Mammary microvascular endothelial cell (primary cell): ENCODE measurements around the gene ARFIP1. TPM values are rescaled to one million over a fixed set of nuclear protein-coding genes. Genes with fewer than 3 reads are reported as not detected.

Experiments
- total RNA-seq: library from RNA; depleted of rRNA; stranded (reverse); fragments of >200 nt; gene quantifications from 2 replicates; pipeline ENCODE4 v1.2.3, GENCODE V29; 2015

Gene ARFIP1
- total RNA-seq = 22.3 and 23.6 TPM in 2 replicates

GRCh38 chr4:152779513-152780266 lies at the start of gene ARFIP1, which contains the start of gene TIGD4:
Gene ARFIP1 (plus strand): TSS chr4:152779954. CDS start chr4:152829634, 49,680 bp downstream.
Gene TIGD4 (minus strand): TSS chr4:152779730. CDS start chr4:152771004, 8,726 bp downstream.

GRCh38 chr4:152935631-152936445 lies 156.1 kb downstream of the ARFIP1 start, which contains the start of gene FHDC1:
Gene FHDC1 (plus strand): TSS chr4:152936323. CDS start chr4:152943058, 6,735 bp downstream.

Other genes starting within 250 kb of the ARFIP1 start
- gene FBXW7, start 243.9 kb upstream of the ARFIP1 start, total RNA-seq = 23.0 and 25.2 TPM in 2 replicates
- 13.3 and 14.3 TPM in 2 replicates for gene TMEM154, start 100.0 kb upstream of the ARFIP1 start, total RNA-seq
- gene TIGD4, start 224 bp upstream of the ARFIP1 start, total RNA-seq = 0.07 and 0.25 TPM in 2 replicates
- gene FHDC1, start 156.4 kb downstream of the ARFIP1 start, total RNA-seq = 0.10 and 0.20 TPM in 2 replicates